ENCODE measurements around the gene OR52W1.

OR52W1 gene

DNA sequence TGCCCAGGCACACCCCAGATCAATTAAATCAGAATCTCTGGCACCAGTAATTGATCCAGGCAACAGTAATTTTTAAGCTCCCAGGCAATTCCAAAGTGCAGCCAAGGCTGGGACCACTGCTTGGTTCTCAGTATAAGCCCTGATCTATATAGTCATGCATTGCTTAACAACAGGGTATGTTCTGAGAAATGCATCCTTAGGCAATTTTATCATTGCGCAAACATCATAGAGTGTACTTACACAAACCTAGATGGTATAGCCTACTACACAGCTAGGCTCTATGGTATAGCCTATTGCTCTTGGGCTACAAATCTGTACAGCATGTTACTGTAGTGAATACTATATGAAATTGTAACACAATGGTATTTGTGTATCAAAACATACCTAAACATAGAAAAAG, 5.7 kb downstream of the OR52W1 start:
- no peak for DNase-seq (ENCODE audit: low spot score)
- TF ChIP-seq CTCF (IDR thresholded peaks at IDR 0.05; ENCODE audit: extremely low read depth, missing control alignments), result no peak

- no peak for DNase-seq (ENCODE audit: low spot score)
- no peak for TF ChIP-seq CTCF (IDR thresholded peaks at IDR 0.05; ENCODE audit: extremely low read depth, missing control alignments)
Observed at GRCh38 chr11:6205366-6205765, 6.3 kb downstream of the OR52W1 start, which contains the start of gene C11orf42. Gene C11orf42, plus strand, starts transcription at chr11:6205557. Its CDS starts 59 bp downstream, at chr11:6205616.

DNA sequence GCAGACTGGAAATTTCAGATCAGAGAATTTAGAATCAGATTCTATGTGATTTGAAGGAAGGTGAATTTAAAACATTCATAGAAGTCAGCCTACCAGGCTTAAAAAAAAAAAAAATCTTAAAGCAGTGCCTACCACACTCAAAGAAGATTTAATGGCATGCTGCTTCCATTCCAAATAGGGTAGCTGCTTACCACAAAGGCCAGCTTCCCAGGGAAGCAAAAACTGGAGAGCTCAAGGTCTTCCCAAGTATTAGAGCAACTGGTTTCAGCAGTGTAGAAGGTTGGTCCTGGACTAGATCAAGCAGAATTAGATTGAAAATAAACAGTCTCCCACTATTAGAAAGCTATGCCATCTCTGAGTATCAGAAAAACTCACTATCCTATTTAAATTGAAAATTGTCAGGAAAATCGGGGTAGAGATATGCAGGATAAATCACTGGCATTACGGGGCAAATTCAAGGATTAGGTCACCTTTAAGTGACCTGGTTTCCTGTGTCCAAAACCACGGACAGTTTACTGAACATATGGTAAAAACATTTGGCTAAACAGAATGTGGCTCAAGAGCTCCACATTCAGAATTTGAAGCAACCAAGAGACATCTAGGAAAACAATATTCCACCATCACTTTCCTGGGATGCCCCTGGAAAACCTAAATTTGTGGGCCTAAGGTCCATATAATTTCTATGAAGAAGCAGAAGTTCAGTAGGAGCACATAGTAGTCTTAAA, 7.6 kb downstream of the OR52W1 start:
- no peak for DNase-seq (ENCODE audit: low spot score)
- TF ChIP-seq CTCF (IDR thresholded peaks at IDR 0.05; ENCODE audit: extremely low read depth, missing control alignments), result no peak

GRCh38 chr11:6209801-6210200, 10.8 kb downstream of the OR52W1 start:
- TF ChIP-seq CTCF (IDR thresholded peaks at IDR 0.05; ENCODE audit: extremely low read depth, missing control alignments), result no peak
- DNase-seq (ENCODE audit: low spot score), result no peak

- no peak for TF ChIP-seq CTCF (IDR thresholded peaks at IDR 0.05; ENCODE audit: extremely low read depth, missing control alignments)
- no peak for DNase-seq (ENCODE audit: low spot score)
Observed at GRCh38 chr11:6210274-6210955, 11.4 kb downstream of the OR52W1 start.

DNA sequence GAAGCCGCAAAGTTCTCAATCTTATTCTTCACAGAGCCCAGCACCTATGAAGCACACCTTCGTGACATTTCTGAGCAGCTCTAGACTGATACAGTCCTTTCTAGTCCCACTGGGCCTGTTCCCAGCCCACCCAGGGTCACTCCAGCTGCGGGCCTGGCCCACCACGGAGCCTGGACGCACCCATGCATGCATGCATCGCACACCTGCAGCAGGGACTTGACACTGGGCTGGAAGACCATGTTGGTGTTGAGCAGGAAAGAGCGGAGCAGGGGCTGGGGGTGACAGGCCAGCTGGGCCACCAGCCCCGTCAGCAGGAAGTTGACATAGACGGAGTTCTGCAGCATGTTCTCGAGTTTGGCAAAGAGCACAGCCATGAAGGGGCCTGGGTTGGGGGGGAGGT, 15.5 kb downstream of the OR52W1 start:
- no peak for TF ChIP-seq CTCF (IDR thresholded peaks at IDR 0.05; ENCODE audit: extremely low read depth, missing control alignments)

DNA sequence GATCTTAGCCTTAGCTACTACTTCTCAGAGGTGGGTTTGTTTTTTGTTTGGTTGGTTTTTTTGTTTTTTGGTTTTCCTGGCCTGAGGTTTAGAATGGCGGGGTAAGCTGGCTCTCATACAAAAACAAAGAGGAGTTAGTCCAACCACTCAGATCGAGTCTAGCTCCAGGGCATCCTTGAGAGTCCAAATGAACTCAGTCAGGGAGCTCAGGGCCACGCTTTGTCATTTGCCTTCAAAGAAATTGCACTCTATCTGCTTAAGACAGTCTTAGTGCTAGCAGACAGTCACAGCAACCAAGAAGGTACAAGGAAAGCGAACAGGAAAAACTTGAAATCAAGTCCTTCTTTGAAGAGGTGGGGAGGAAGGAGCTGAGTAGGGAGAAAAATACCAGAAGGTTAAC, 17.5 kb downstream of the OR52W1 start:
- no peak for TF ChIP-seq CTCF (IDR thresholded peaks at IDR 0.05; ENCODE audit: extremely low read depth, missing control alignments)
- DNase-seq (ENCODE audit: low spot score), result no peak

More for the DNA sequence above, 15.5 kb downstream of the OR52W1 start:
- DNase-seq (ENCODE audit: low spot score), result no peak

Data from GM20000 (cell line).